A673 (cell line): Measurements from ENCODE around the gene LAMB2.

Experiments
- CTCF ChIP-seq: fragments of 300-800, 200-600 bp; sonication (generic); conservative IDR thresholded peaks from 2 replicates; pipeline ENCODE4 v1.5.1; 2017; ENCODE audit warnings: low read depth, mild to moderate bottlenecking, antibody characterized with exemption, low read length, moderate library complexity, mixed read lengths
- EZH2 ChIP-seq: fragments of 200-600 bp; sonication (generic); IDR thresholded peaks from 2 replicates; pipeline ENCODE4 v1.6.1; 2017; ENCODE audit warnings: borderline replicate concordance, low read depth, mild to moderate bottlenecking, mixed read lengths, antibody characterized with exemption, low read length; ENCODE audit not compliant: poor library complexity, severe bottlenecking

GRCh38 chr3:49165771-49166751, 33.2 kb upstream of the LAMB2 start, which contains the start of gene CCDC71:
- no peak for TF ChIP-seq CTCF
- TF ChIP-seq EZH2 = no peak
